UCSD-AML1 (cell line): Measurements from ENCODE around the gene SLF2.

ENCODE experiments used
- DNase-seq: peaks from one replicate; lab custom pipeline; 2025; ENCODE audit not compliant: unreplicated experiment; lab: John Stamatoyannopoulos, UW

SLF2 gene

DNA sequence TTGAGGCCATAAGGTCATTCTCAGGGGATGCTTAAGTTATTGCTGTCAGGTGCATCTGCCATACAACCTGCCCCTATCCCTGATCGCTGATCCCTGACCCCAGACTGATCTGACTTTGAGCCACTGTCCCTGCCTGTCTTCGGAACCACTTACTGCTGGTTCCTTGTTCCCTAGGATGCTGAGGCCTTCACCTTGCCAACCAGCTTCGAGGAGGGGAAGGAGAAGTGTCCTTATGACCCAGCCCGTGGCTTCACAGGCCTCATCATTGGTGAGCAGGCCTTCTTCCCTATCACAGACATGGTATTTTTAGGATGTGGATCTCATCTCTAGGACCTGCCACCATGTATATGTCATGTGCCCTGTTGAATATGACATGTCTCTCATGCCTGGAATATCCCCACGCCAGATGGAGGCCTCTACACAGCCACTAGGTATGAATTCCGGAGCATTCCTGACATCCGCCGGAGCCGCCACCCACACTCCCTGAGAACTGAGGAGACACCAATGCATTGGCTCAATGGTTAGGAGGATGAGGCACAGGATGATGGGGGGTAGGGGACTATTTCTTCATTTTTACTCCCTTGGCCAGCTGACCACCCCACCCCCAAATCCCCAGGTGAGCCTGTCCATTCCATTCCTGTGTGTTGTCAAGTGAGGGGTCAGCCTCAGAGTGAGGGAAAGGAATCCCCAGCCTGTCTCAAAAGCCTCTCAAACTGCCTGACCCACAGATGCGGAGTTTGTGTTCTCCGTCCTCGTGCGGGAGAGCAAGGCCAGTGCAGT, 65.5 kb downstream of the SLF2 start:
- DNase-seq: no peak

GRCh38 chr10:100978901-100979195, 66.1 kb downstream of the SLF2 start:
- no peak for DNase-seq

- DNase-seq: no peak
Observed at GRCh38 chr10:100979791-100980272, 67.1 kb downstream of the SLF2 start.

- DNase-seq: no peak
Observed at GRCh38 chr10:100980311-100980710, 67.5 kb downstream of the SLF2 start.

- no peak for DNase-seq
Observed at GRCh38 chr10:100980711-100981110, 67.9 kb downstream of the SLF2 start.

DNA sequence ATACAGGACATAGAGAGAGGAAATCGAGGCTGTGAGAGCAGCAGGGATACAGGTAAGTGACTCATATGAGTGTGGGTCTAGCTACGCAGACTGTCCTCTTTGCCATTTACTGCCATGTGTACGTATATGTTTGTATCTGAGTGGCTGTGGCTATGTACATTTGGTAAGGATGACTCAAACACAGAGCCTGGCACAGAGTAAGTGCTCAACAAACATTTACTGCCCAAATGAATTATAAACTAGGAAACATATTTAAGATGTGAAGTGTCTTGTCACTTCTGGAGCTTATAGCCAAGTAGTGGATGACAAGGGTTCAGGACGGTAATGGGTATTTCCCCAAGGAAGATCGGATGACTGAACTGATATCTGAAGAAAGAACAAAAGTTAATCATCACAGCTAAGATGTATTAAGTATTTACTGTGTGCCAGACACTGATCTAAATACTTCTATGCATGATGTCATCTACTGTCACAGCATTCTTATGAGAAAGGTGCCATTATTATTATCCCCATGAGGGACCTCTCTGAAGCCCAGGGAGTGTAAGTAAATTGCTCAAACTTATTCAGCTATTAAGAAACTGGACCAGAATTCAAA, 68.5 kb downstream of the SLF2 start:
- no peak for DNase-seq

DNA sequence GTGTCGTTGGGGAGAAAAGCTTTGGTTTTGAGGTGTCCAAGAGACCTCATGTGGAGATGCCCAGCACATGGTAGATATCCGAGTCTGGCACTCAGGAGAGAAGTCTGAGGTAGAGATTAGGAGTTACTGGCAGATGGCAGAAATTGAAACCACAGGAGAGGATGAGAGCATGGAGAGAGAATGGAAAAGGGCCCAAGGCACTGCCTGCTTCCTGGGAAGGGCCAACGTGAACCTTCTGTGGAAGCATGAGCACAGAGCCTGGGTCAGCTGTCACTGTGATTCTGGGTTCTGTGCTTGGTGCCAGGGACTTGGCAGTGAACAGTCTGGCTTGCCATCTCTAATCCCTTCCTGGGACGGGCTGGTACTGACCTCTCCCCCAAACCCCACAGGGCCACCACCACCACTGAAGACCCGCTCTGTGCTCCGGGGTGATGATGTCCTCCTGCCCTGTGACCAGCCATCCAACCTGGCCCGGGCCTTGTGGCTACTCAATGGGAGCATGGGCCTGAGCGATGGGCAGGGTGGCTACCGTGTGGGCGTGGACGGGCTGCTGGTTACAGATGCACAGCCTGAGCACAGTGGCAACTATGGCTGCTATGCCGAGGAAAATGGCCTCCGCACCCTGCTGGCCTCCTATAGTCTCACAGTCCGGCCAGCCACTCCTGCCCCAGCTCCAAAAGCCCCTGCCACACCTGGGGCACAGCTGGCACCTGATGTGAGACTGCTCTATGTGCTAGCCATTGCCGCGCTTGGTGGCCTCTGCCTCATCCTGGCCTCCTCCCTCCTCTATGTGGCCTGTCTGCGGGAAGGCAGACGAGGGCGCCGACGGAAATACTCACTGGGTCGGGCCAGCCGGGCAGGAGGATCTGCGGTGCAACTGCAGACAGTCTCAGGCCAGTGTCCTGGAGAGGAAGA, 70.4 kb downstream of the SLF2 start:
- no peak for DNase-seq

DNA sequence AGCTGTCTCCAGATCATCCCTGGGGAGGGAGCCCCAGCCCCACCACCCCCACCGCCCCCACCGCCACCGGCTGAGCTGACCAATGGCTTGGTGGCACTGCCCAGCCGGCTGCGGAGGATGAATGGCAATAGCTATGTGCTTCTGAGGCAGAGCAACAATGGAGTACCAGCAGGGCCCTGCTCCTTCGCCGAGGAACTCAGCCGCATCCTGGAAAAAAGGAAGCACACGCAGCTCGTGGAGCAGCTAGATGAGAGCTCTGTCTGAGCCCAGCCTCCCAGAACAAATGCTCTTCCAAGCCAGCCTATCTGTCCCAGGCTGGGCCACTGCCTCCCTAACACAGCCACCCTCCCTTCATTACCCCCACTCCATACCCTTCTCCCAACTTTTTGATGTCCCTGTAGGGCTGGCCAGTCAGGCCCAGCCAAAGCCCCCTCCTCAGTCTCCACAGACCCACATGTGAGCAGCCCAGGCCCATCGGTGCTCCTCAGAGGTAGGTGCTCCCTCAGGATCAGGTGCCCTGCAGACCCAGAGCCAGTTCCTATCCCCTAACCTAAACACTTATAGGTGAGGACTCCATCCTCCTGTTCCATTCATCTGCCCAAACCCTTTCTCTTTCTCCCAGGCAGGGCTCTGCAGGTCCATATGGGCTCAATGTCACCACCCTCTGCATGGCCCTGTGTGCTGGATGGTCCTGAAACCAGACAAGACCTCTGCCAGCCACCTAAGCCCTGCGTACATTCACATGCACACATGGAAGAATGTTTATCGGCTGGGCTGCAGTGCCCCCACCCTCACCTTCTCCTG, 71.3 kb downstream of the SLF2 start:
- DNase-seq: no peak

GRCh38 chr10:100984672-100985177, 72.0 kb downstream of the SLF2 start:
- DNase-seq: no peak

DNA sequence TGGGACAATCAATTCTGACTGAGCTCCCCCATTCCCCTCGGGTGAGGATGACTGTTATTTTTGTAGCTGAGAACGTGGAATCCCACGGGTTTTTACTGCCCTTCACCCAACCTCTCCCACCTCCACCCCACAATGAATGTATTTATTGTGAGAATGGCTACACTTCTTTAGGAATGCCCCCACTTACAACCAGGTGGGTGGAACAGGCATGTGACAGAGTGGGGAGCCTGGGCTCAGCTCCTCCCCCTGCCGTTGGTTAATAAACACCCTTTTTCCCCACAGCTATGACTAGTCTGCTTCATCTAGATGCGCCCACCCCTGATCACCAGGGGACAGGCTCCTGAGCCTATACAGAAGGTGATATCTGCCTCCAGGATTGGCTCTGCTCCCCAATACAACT, 72.6 kb downstream of the SLF2 start:
- no peak for DNase-seq

DNA sequence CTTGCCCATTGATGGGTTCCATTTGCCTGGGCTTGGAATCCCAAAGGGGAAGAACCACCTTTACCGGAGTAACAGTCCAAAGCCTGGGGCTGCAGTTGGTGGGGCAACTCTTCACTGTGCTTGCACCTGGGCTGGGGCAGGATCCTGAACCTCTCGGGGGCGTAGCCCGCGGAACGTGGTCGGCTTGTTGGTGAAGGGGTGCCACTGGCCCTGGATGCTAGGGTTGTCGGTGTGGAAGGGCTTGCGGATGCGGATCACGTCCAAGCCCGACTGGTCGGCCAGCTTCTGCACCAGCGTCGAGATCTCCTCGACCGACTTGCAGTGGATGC, 73.8 kb downstream of the SLF2 start:
- DNase-seq: no peak

DNA sequence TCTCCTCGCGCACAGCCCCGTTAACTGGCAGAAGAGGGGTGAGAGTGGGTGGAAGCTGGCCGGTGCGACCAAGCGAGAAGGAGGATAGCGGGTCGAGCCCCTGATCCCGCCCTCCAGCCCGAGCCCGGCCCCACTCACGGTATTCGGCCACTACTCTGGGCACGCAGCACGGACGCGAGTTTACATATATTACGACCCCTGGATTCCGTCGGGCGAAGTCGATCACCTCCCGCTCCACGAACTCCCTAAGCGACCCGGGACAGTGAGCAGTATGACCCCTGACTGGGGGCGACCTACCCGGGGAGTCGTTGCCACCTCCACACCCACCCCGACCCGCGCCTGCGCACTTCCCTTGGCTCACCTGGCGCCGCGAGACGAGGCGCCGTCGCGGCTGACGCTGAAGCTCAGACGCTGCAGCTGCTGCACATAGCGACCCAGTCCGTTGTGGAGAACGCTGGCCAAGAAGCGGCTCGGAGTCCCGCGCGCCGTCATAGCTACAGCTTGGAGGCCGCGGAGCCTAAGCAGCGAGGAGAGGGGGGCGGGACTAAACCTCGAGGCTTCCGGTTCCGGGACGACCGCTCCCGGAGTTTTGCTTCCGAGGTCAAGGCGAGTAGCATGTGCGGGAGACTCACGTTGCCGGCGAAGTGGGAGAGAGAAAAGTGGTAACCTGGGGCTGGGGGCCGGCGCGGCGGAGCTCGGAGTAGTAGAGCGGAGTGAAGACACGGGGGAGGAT, 74.4 kb downstream of the SLF2 start, which contains the start of the genes MRPL43 and TWNK:
Gene MRPL43 (minus strand): TSS at position 546 of the 733 bp plus-strand sequence. CDS start 54 bp downstream, at position 492.
Gene TWNK (plus strand): TSS at position 592 of the 733 bp plus-strand sequence. CDS start 668 bp downstream, outside the sequence.
- DNase-seq: peak; percentile 82

DNA sequence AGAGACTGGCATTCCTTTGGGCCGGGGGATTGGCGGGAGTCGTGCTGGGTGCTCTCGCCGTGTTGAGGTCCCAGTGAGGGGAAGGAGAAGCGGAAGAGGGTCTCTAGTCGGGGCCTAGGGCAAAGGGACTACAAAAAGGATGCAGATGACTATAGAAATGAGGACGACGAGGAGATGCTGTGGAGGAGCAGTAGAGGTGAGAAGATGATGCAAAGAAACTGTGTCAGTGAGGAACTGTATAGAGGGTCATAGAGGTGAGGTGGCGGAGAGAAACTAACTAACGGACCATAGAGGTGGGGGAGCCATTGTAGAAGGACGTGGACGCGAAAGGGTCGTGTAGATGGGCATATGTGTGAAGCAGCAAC, 74.9 kb downstream of the SLF2 start:
- DNase-seq: no peak

DNA sequence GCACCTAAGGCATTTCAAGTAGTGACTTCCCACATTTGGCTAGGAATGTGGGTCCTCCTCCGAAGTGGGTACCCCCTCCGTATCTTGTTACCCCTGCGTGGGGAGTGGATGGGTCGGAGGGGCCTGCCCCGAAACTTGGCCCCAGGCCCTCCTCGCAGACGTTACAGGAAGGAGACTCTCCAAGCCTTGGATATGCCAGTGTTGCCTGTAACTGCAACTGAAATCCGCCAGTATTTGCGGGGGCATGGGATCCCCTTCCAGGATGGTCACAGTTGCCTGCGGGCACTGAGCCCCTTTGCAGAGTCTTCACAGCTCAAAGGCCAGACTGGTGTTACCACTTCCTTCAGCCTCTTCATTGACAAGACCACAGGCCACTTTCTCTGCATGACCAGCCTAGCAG, 75.4 kb downstream of the SLF2 start:
- no peak for DNase-seq

DNA sequence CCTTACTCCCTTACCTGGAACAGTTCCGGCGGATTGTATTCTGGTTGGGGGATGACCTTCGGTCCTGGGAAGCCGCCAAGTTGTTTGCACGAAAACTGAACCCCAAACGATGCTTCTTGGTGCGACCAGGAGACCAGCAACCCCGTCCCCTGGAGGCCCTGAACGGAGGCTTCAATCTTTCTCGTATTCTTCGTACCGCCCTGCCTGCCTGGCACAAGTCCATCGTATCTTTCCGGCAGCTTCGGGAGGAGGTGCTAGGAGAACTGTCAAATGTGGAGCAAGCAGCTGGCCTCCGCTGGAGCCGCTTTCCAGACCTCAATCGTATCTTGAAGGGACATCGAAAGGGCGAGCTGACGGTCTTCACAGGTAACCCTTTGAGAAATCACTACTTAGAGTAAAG, 76.3 kb downstream of the SLF2 start:
- DNase-seq: no peak

- no peak for DNase-seq
Observed at GRCh38 chr10:100993986-100994708, 81.4 kb downstream of the SLF2 start.

- DNase-seq: no peak
Observed at GRCh38 chr10:100995181-100995580, 82.4 kb downstream of the SLF2 start.

- DNase-seq: peak; percentile 63
Observed at GRCh38 chr10:100996678-100997359, 84.1 kb downstream of the SLF2 start.
